ENCODE data around the gene RTEL1.

- TF ChIP-seq POLR2A (IDR thresholded peaks at IDR 0.05; ENCODE audit: low read length) (no peak), GATA1 (IDR thresholded peaks at IDR 0.05; ENCODE audit: low read depth, low read length) (no peak)
Observed at GRCh38 chr20:63617092-63617875, 40.8 kb upstream of the RTEL1 start.

Measured in erythroblast (primary cell).